ENCODE results near the gene KRT86. TPM values are rescaled to one million over a fixed set of nuclear protein-coding genes. Genes with fewer than 3 reads are reported as not detected.

KRT86 gene
- polyA plus RNA-seq, 1 of the 3 experiments (the other 2 are of a cell fraction) = 0.56 TPM

DNA sequence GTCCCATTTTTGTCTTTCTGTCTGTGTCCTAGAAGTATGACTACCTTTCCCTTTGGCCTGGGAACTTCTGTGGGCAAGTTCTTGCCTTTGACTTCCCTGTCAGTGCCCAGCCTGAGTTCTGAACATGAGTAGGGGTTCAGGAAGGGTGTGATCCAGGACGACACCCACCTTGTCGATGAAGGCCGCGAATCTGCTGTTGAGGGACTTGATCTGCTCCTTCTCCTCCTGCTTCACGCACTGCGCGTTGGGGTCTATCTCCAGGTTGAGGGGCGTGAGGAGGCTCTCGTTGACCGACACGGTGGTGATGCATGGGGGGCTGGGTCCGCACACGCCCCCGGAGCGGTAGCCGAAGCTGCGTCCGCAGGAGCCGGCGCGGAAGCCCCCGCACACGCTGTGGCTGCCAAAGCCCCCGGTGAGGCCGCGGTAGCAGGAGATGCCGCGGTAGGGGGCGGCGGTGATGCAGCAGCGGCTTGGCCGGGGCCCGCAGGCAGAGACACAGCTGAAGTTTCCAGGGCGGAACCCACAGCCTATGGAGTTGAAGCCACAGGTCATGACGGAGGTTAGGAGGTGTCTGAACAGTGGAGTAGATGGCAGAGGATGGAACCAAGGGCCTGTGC lies 46.4 kb downstream of the KRT86 start, which contains the start of gene KRT83:
Gene KRT83, minus strand, starts transcription at position 615 of the 617 bp plus-strand sequence. Its CDS starts 63 bp downstream, at position 552.
- Histone ChIP-seq H3K9ac (no peak within 1 kb of the TSS), H3K79me2 (ENCODE audit: insufficient read depth) (no peaks in the 10 kb centered on the region), H2AFZ (ENCODE audit: low read depth) (no peak within 1 kb of the TSS), H3K4me2 (no peak within 1 kb of the TSS), H3K36me3 (replicated peaks in 1 of 2; ENCODE audit: control insufficient read depth in 1 of 2, insufficient read depth in 2 of 2, low read length in 1 of 2) (no peaks in the 10 kb centered on the region), H3K9me3 (no peaks in the 10 kb centered on the region), H3K4me1 (ENCODE audit: control insufficient read depth in 1 of 2, insufficient read depth in 2 of 2, low read depth in 1 of 2, low read length in 1 of 2) (no peaks in the 10 kb centered on the region), H4K20me1 (ENCODE audit: insufficient read depth) (no peaks in the 10 kb centered on the region), H3K4me3 (ENCODE audit: low read depth in 2 of 2, low read length in 1 of 2) (no peak within 1 kb of the TSS), H3K9me2 (no peaks in the 10 kb centered on the region), H3K27ac (ENCODE audit: low read depth in 2 of 2, low read length in 1 of 2) (no peak within 1 kb of the TSS), H3K27me3 (ENCODE audit: insufficient read depth) (no peaks in the 10 kb centered on the region; the same call in 1 of the 2 replicates), H3F3A (replicated peaks; ENCODE audit: insufficient read depth) (no peaks in the 10 kb centered on the region)
- 87% methylated on average over 28 of the region's 35 CpGs for WGBS (ENCODE audit: low lambda C conversion rate)
- CTCF ChIA-PET = interaction anchor here (1.3 to 12.6 kb wide), 8 partner anchors 10 to 166 kb away, joined by 3 to 218 read pairs (median 5); no protein-coding TSS in a partner anchor
- TF ChIP-seq FOXJ3 (CRISPR knock-in tag; IDR thresholded peaks at IDR 0.05) (no peak), YY1 (IDR thresholded peaks at IDR 0.05; ENCODE audit: low read depth) (no peak), TAF1 (IDR thresholded peaks at IDR 0.05; ENCODE audit: borderline replicate concordance, low read depth, low read length) (no peak), CHD2 (IDR thresholded peaks at IDR 0.05; ENCODE audit: low read length, partially characterized antibody) (no peak)
- TF ChIP-seq, protein P1, sequence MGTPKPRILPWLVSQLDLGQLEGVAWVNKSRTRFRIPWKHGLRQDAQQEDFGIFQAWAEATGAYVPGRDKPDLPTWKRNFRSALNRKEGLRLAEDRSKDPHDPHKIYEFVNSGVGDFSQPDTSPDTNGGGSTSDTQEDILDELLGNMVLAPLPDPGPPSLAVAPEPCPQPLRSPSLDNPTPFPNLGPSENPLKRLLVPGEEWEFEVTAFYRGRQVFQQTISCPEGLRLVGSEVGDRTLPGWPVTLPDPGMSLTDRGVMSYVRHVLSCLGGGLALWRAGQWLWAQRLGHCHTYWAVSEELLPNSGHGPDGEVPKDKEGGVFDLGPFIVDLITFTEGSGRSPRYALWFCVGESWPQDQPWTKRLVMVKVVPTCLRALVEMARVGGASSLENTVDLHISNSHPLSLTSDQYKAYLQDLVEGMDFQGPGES (IDR thresholded peaks at IDR 0.05; ENCODE audit: low read depth, low read length) = no peak
- POLR2A ChIA-PET = no interaction called here
- no peak for DNase-seq

DNA sequence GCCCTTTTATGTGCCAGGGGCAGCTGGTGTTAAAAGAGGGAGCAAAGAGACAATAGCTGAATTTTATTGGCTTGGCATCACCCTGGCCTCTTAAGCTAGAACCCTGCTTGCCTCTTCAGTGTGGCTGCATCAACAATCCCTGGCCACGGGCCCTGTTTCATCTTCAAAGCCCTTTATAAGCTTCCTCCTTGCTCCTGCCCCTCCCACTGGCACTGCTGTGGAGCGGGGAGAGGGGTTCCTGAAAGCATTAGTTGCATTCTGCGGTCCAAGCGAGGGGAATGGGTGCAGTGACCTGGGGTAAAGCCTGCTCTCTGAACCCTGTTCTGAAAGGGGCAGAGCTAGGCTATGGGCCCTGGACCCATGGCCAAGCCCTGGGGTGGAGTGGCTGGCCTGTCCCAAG lies 47.0 kb downstream of the KRT86 start:
- Histone ChIP-seq H3K4me1 (ENCODE audit: control insufficient read depth in 1 of 2, insufficient read depth in 2 of 2, low read depth in 1 of 2, low read length in 1 of 2) (no peaks in the 10 kb centered on the region), H3K4me2 (no peak overlapping the region), H3K9me3 (no peaks in the 10 kb centered on the region), H3K9me2 (no peaks in the 10 kb centered on the region), H3K4me3 (ENCODE audit: low read depth in 2 of 2, low read length in 1 of 2) (no peak overlapping the region), H3F3A (replicated peaks; ENCODE audit: insufficient read depth) (no peaks in the 10 kb centered on the region), H2AFZ (ENCODE audit: low read depth) (no peak overlapping the region), H3K79me2 (ENCODE audit: insufficient read depth) (no peaks in the 10 kb centered on the region), H3K27ac (ENCODE audit: low read depth in 2 of 2, low read length in 1 of 2) (no peak overlapping the region), H3K9ac (no peak overlapping the region), H3K36me3 (replicated peaks in 1 of 2; ENCODE audit: control insufficient read depth in 1 of 2, insufficient read depth in 2 of 2, low read length in 1 of 2) (no peaks in the 10 kb centered on the region), H4K20me1 (ENCODE audit: insufficient read depth) (no peaks in the 10 kb centered on the region), H3K27me3 (ENCODE audit: insufficient read depth) (no peaks in the 10 kb centered on the region; the same call in 1 of the 2 replicates)
- WGBS (ENCODE audit: low lambda C conversion rate) = 57% methylated on average over 1 of the region's 4 CpGs
- no peak for DNase-seq
- POLR2A ChIA-PET = no interaction called here
- CTCF ChIA-PET = interaction anchor here (1.0 to 12.6 kb wide), 8 partner anchors 11 to 165 kb away, joined by 3 to 218 read pairs (median 4); no protein-coding TSS in a partner anchor
- TF ChIP-seq TCF12 (IDR thresholded peaks at IDR 0.05) = no peak
- no peak for TF ChIP-seq SMC3 (IDR thresholded peaks at IDR 0.05; ENCODE audit: low read depth, low read length)
- no peak for TF ChIP-seq FOSL2 (IDR thresholded peaks at IDR 0.05; ENCODE audit: borderline replicate concordance, low read depth)
- TF ChIP-seq, protein P2, sequence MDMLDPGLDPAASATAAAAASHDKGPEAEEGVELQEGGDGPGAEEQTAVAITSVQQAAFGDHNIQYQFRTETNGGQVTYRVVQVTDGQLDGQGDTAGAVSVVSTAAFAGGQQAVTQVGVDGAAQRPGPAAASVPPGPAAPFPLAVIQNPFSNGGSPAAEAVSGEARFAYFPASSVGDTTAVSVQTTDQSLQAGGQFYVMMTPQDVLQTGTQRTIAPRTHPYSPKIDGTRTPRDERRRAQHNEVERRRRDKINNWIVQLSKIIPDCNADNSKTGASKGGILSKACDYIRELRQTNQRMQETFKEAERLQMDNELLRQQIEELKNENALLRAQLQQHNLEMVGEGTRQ (IDR thresholded peaks at IDR 0.05; ENCODE audit: borderline replicate concordance, low read depth, low read length) = no peak
- TF ChIP-seq TEAD4 (IDR thresholded peaks at IDR 0.05; ENCODE audit: borderline replicate concordance, insufficient read depth) = no peak
- TF ChIP-seq, protein P3, sequence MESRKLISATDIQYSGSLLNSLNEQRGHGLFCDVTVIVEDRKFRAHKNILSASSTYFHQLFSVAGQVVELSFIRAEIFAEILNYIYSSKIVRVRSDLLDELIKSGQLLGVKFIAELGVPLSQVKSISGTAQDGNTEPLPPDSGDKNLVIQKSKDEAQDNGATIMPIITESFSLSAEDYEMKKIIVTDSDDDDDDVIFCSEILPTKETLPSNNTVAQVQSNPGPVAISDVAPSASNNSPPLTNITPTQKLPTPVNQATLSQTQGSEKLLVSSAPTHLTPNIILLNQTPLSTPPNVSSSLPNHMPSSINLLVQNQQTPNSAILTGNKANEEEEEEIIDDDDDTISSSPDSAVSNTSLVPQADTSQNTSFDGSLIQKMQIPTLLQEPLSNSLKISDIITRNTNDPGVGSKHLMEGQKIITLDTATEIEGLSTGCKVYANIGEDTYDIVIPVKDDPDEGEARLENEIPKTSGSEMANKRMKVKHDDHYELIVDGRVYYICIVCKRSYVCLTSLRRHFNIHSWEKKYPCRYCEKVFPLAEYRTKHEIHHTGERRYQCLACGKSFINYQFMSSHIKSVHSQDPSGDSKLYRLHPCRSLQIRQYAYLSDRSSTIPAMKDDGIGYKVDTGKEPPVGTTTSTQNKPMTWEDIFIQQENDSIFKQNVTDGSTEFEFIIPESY (IDR thresholded peaks at IDR 0.05; ENCODE audit: borderline replicate concordance, low read depth) = no peak
- no peak for TF ChIP-seq RAD21 (IDR thresholded peaks at IDR 0.05; ENCODE audit: low read length)
- no peak for TF ChIP-seq GATA2 (CRISPR knock-in tag; IDR thresholded peaks at IDR 0.05)
- TF ChIP-seq, protein P4, sequence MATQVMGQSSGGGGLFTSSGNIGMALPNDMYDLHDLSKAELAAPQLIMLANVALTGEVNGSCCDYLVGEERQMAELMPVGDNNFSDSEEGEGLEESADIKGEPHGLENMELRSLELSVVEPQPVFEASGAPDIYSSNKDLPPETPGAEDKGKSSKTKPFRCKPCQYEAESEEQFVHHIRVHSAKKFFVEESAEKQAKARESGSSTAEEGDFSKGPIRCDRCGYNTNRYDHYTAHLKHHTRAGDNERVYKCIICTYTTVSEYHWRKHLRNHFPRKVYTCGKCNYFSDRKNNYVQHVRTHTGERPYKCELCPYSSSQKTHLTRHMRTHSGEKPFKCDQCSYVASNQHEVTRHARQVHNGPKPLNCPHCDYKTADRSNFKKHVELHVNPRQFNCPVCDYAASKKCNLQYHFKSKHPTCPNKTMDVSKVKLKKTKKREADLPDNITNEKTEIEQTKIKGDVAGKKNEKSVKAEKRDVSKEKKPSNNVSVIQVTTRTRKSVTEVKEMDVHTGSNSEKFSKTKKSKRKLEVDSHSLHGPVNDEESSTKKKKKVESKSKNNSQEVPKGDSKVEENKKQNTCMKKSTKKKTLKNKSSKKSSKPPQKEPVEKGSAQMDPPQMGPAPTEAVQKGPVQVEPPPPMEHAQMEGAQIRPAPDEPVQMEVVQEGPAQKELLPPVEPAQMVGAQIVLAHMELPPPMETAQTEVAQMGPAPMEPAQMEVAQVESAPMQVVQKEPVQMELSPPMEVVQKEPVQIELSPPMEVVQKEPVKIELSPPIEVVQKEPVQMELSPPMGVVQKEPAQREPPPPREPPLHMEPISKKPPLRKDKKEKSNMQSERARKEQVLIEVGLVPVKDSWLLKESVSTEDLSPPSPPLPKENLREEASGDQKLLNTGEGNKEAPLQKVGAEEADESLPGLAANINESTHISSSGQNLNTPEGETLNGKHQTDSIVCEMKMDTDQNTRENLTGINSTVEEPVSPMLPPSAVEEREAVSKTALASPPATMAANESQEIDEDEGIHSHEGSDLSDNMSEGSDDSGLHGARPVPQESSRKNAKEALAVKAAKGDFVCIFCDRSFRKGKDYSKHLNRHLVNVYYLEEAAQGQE (IDR thresholded peaks at IDR 0.05; ENCODE audit: low read depth, low read length) = no peak
- TF ChIP-seq NFIC (IDR thresholded peaks at IDR 0.05; ENCODE audit: borderline replicate concordance) = no peak
- no peak for TF ChIP-seq NRF1 (IDR thresholded peaks at IDR 0.05; ENCODE audit: low read depth, low read length)
- TF ChIP-seq, protein P5, sequence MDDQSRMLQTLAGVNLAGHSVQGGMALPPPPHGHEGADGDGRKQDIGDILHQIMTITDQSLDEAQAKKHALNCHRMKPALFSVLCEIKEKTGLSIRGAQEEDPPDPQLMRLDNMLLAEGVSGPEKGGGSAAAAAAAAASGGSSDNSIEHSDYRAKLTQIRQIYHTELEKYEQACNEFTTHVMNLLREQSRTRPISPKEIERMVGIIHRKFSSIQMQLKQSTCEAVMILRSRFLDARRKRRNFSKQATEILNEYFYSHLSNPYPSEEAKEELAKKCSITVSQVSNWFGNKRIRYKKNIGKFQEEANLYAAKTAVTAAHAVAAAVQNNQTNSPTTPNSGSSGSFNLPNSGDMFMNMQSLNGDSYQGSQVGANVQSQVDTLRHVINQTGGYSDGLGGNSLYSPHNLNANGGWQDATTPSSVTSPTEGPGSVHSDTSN (IDR thresholded peaks at IDR 0.05) = no peak
